Putamen (tissue), 1 donor: ENCODE data around the gene MCUB.
A peak's percentile ranks its signal among the peaks of the same experiment; 100 is the strongest.

Experiments used
- DNase-seq: peaks from one replicate; pipeline ENCODE4 v3.0.0-alpha.2; 2016; ENCODE audit warnings: low spot score

Gene MCUB

GRCh38 chr4:109729718-109730618 is 169.9 kb downstream of the MCUB start, which contains the start of gene PLA2G12A:
Gene PLA2G12A (minus strand): TSS chr4:109730070. CDS start chr4:109729809, 261 bp downstream.
- DNase-seq = peak; percentile 78

DNA sequence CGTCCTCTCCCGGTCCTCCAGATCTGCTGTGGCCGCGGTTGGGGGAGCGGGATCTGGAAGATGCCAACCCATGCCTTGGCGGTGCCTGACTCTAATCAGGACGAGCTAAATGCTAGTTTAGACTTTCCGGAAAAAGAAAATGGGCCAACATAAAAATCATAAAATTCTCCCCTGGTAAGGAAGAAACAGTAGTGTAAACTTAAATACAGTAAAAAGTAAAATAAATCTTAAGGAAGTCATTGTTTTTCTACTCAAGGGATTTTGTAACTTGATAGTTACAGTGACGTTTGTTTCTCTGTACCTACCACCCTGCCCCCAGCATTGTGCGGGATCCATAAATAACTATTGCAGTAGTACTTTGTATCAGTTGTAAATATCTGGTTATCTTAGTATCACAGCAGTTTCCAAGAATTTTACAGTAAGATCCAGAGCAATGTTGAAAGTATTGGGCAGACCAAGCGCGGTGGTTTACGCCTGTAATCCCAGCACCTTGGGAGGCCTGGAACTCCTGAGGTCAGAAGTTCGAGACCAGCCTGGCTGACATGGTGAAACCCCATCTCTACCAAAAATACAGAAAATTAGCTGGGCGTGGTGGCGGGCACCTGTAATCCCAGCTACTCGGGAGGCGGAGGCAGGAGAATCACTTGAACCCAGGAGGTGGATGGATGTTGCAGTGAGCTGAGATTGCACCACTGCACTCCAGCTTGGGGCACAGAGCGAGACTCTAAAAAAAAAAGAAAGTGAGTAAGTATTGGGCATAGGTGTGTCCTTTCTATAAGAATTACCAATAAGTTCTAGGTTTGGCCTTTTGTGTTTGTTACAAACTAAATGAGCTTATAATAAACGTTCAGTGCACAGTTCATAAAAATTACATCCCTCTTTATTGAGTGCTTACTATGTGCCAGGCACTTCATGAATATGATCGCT is 170.8 kb downstream of the MCUB start:
- DNase-seq = no peak

- DNase-seq = no peak
These were observed 173.7 kb downstream of the MCUB start for GRCh38 chr4:109733728-109734127.

DNA sequence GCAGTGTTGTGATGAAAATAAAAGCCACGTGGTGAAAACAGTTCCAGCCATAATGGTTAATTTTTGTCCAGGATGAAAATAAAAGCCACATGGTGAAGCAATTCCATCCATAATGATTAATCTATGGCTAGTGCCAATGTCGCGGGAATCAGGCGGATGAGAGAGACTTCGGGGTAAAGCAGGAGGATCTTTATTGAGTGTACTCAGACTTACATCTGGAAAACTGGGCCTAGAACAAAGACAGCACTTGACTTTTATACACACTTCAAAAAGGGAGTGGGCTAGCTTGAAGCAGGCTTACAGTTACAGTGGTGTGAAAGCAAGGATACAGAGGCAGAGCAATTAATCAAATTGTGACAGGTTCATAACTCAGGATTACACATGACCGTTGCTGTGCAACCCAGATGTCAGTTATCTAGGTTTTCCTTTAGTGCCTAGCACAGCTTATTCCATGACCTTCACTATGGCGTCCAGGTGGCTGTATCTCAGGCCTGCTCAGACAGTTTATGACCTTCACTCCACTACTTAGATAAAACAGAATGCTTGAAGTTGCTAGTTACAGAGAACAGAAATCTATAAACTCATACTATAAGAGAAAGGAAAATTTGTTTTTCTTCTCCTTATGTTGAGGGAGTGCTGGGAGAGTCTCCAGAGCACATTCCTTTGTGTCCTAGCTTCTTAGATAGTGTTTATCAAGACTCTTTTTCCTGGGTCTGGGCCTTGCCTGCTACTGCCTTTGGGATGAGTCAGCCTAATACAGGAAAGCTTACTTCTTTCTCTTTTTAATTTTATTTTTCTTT is 175.7 kb downstream of the MCUB start:
- DNase-seq = no peak
